ENCODE results near the gene AKAP7. TPM values are rescaled to one million over a fixed set of nuclear protein-coding genes. Genes with fewer than 3 reads are reported as not detected.

Gene AKAP7
- total and polyA plus RNA-seq, 4 donors, result 4.2 to 25.0 (median 8.6) TPM

DNA sequence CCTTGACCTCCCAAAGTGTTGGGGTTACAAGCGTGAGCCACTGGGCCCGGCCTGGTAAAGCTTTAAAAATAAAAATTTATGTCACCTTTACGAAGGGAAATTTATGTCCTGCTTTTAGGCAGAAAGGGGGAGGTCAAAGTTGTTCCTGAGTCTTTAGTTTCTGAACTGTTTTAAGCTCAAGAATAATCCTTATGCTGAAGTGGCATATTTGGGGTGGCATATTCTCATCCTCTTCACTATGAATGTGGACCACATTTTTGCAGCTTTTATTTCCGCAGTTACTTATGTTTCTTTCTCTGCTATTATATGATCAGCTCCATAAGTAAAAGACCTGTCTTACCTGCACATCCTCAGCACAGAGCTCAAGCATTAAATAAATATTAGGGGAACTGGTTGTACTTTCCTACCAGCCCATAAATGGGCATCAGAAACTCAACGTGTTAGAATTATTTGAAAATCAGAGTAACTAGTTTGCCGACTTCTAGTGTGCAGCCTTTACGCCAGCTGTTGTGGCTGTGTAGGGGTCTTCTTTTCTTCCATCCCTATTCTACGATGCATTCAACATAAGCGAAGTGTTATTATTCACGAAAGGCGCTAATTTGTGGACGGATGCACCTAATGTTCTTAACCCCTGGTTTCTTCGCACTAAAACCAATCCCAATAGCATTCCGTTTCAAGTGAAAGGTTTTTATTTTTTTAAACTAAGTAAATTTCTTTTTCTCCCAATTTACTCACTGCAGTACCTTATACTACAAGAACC is 867 bp upstream of the AKAP7 start:
- DNase-seq, result no peak
- WGBS, 2 donors, result 87 to 88% methylated on average over 14 of the region's 14 CpGs
- Histone ChIP-seq H3K27me3 (ENCODE audit: control insufficient read depth in 3 of 3, insufficient read depth in 3 of 3, low read length in 2 of 3) (no peaks in the 10 kb centered on the region), H3K36me3 (ENCODE audit: control insufficient read depth in 4 of 4, insufficient read depth in 4 of 4, low read length in 4 of 4) (no peaks in the 10 kb centered on the region), H3K27ac (ENCODE audit: low read depth in 1 of 2, low read length in 1 of 2) (no peak overlapping the region), H3K9me3 (ENCODE audit: control insufficient read depth in 4 of 4, insufficient read depth in 3 of 4, low read length in 3 of 4) (no peaks in the 10 kb centered on the region), H3K9ac (ENCODE audit: insufficient read depth in 1 of 2, low read length in 2 of 2) (peak overlapping the region; percentile 78), H3K4me3 (no peak overlapping the region), H3K4me1 (ENCODE audit: control insufficient read depth in 5 of 5, insufficient read depth in 5 of 5, low read length in 5 of 5) (peaks cover 0 to 10% (median 0%) of the 10 kb centered on the region in 5 donors)
- no peak for TF ChIP-seq CTCF (IDR thresholded peaks at IDR 0.05; ENCODE audit: control extremely low read depth, extremely low read depth)
- no peak for ATAC-seq (ENCODE audit: insufficient read depth, low FRiP score)

GRCh38 chr6:131134980-131135243 is 355 bp upstream of the AKAP7 start:
- Histone ChIP-seq H3K4me1 (ENCODE audit: control insufficient read depth in 5 of 5, insufficient read depth in 5 of 5, low read length in 5 of 5) (peaks cover 0 to 10% (median 0%) of the 10 kb centered on the region in 5 donors), H3K36me3 (ENCODE audit: control insufficient read depth in 4 of 4, insufficient read depth in 4 of 4, low read length in 4 of 4) (no peaks in the 10 kb centered on the region), H3K4me3 (peak overlapping the region; percentile 76), H3K27ac (ENCODE audit: low read depth in 1 of 2, low read length in 1 of 2) (peak overlapping the region; percentile 92 to 93), H3K9me3 (ENCODE audit: control insufficient read depth in 4 of 4, insufficient read depth in 3 of 4, low read length in 3 of 4) (no peaks in the 10 kb centered on the region), H3K27me3 (ENCODE audit: control insufficient read depth in 3 of 3, insufficient read depth in 3 of 3, low read length in 2 of 3) (no peaks in the 10 kb centered on the region), H3K9ac (ENCODE audit: insufficient read depth in 1 of 2, low read length in 2 of 2) (peak overlapping the region; percentile 78)
- ATAC-seq (ENCODE audit: insufficient read depth, low FRiP score) (no peak), DNase-seq (no peak)
- TF ChIP-seq CTCF (IDR thresholded peaks at IDR 0.05; ENCODE audit: control extremely low read depth, extremely low read depth), result no peak
- 3% methylated on average over 4 of the region's 4 CpGs for WGBS, 2 donors

DNA sequence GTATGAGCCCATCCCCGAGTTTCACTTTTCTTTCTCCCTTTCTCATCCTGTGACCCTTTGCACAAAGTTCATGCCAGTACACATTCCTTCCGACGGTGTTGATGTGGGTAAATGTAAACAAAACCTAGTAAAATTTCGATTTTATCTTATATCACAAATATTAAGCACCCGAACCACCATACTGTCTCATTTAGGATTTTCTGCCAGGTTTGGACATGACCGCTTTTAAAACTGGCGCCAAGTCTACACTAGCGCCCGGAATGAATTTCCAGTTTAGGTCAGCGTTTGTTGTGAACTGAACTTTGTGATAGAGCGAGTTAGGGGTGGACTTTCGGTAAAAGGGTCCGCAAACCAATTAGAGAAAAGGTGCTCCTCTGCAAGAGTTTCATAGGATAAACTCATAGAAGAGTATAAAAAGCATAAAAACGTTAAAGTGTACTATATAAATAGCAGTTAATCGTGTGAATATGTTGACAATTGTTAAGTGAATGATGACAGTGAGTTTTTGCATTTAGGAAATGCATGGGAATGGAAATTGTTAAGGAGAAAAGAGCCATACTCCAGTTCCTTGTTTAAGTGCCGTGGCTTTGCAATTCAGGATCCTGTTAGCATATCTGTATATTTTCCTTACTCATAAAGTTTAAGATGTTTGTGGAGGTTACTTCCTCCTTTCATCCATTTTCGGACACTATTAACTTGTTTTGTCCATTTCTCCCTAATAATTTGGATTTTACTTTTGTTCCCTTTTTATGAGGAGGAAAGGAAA is 937 bp downstream of the AKAP7 start:
- no peak for ATAC-seq (ENCODE audit: insufficient read depth, low FRiP score)
- 6 to 7% methylated on average over 17 of the region's 17 CpGs for WGBS, 2 donors
- no peak for TF ChIP-seq CTCF (IDR thresholded peaks at IDR 0.05; ENCODE audit: control extremely low read depth, extremely low read depth)
- H3K9ac ChIP-seq (ENCODE audit: insufficient read depth in 1 of 2, low read length in 2 of 2), result peak overlapping the region; percentile 73 to 85
- peaks cover 0 to 10% (median 0%) of the 10 kb centered on the region in 5 donors for H3K4me1 ChIP-seq (ENCODE audit: control insufficient read depth in 5 of 5, insufficient read depth in 5 of 5, low read length in 5 of 5)
- peak; percentile 60 to 89 (median 86) for DNase-seq
- H3K36me3 ChIP-seq (ENCODE audit: control insufficient read depth in 4 of 4, insufficient read depth in 4 of 4, low read length in 4 of 4), result no peaks in the 10 kb centered on the region
- H3K4me3 ChIP-seq, result peak overlapping the region; percentile 76
- no peaks in the 10 kb centered on the region for H3K9me3 ChIP-seq (ENCODE audit: control insufficient read depth in 4 of 4, insufficient read depth in 3 of 4, low read length in 3 of 4)
- peak overlapping the region; percentile 92 to 93 for H3K27ac ChIP-seq (ENCODE audit: low read depth in 1 of 2, low read length in 1 of 2)
- H3K27me3 ChIP-seq (ENCODE audit: control insufficient read depth in 3 of 3, insufficient read depth in 3 of 3, low read length in 2 of 3), result no peaks in the 10 kb centered on the region

All from lung (tissue), 12 donors.